ENCODE results near the gene RBM28. TPM values are rescaled to one million over a fixed set of nuclear protein-coding genes. Genes with fewer than 3 reads are reported as not detected.

Gene RBM28
- total and polyA plus RNA-seq, 10 of the 15 experiments (the other 5 are each of a cell fraction or from before 2014, with no cell fraction given) = 14.3 to 50.4 (median 32.8) TPM

- in situ Hi-C loops (cut with MboI) (no loop called here), intact Hi-C loops (cut with micrococcal nuclease; ENCODE audit: unreplicated experiment) (no loop called here)
- 95% methylated on average over 4 of the region's 4 CpGs for WGBS (ENCODE audit: insufficient coverage, insufficient replicate concordance, low lambda C conversion rate, missing lambda C conversion rate)
- no peak overlapping the region for H2AFZ ChIP-seq (ENCODE audit: control insufficient read depth, low read depth, low read length)
- H3K27ac ChIP-seq (ENCODE audit: control insufficient read depth, insufficient read depth) = no peak overlapping the region
- no peaks in the 10 kb centered on the region for H3K79me2 ChIP-seq (ENCODE audit: control insufficient read depth, insufficient read depth, low read length)
- DNase-seq (ENCODE audit: low read depth, low spot score) (no peak), ATAC-seq (no peak), FAIRE-seq (no peak)
- no TSS peak for BruUV-seq (replicated peaks)
- ChIA-PET RAD21 (ENCODE audit: unreplicated experiment) (no interaction called here), SMC1A (ENCODE audit: uncharacterized antibody, unreplicated experiment) (no interaction called here), POLR2A (no interaction called here), CTCF (no interaction called here)
- H4K20me1 ChIP-seq (ENCODE audit: control insufficient read depth, insufficient read depth) = no peaks in the 10 kb centered on the region
- no peak overlapping the region for H3K4me3 ChIP-seq
- H3K27me3 ChIP-seq (replicated peaks in 1 of 2; ENCODE audit: control insufficient read depth in 2 of 2, insufficient read depth in 2 of 2, low read length in 1 of 2) = no peaks in the 10 kb centered on the region
- H3K4me2 ChIP-seq (ENCODE audit: control insufficient read depth, insufficient read depth) = no peak overlapping the region
- H3K9me3 ChIP-seq (replicated peaks; ENCODE audit: control insufficient read depth, insufficient read depth, low read length) = no peaks in the 10 kb centered on the region; the same call in 2 of the 3 replicates
- H3K4me1 ChIP-seq (ENCODE audit: control insufficient read depth, insufficient read depth, low read length) = no peaks in the 10 kb centered on the region
- H3K36me3 ChIP-seq (ENCODE audit: control insufficient read depth in 2 of 2, insufficient read depth in 2 of 2, low read length in 1 of 2) = no peaks in the 10 kb centered on the region
- H3K9ac ChIP-seq (ENCODE audit: control insufficient read depth, insufficient read depth, low read length) = no peak overlapping the region
- TF ChIP-seq BHLHE40 (IDR thresholded peaks at IDR 0.05; ENCODE audit: borderline replicate concordance in 1 of 2, low read depth in 2 of 2, low read length in 1 of 2) (no peak), PAX8 (IDR thresholded peaks at IDR 0.05) (no peak), ZBED1 (IDR thresholded peaks at IDR 0.05; ENCODE audit: borderline replicate concordance) (no peak), HDAC6 (IDR thresholded peaks at IDR 0.05; ENCODE audit: unreplicated experiment) (no peak), EP300 (IDR thresholded peaks at IDR 0.05; ENCODE audit: borderline replicate concordance in 1 of 2, control insufficient read depth in 1 of 2, low read depth in 2 of 2, low read length in 2 of 2) (no peak), SMAD5 (IDR thresholded peaks at IDR 0.05; ENCODE audit: low read depth) (no peak), ETV6 (conservative IDR thresholded peaks at IDR 0.05 in 1 of 2, IDR thresholded peaks at IDR 0.05 in 1 of 2; ENCODE audit: borderline replicate concordance in 1 of 2, low read depth in 1 of 2) (no peak), MYC (IDR thresholded peaks at IDR 0.05; ENCODE audit: insufficient read depth, insufficient read length, insufficient replicate concordance, low read length, severe bottlenecking) (no peak), FOXK2 (IDR thresholded peaks at IDR 0.05) (no peak), SUZ12 (IDR thresholded peaks at IDR 0.05; ENCODE audit: unreplicated experiment) (no peak), CBX5 (IDR thresholded peaks at IDR 0.05; ENCODE audit: low read depth) (no peak), RCOR1 (conservative IDR thresholded peaks at IDR 0.05; ENCODE audit: low read depth, low read length) (no peak), IKZF1 (conservative IDR thresholded peaks at IDR 0.05) (no peak), STAT3 (IDR thresholded peaks at IDR 0.05; ENCODE audit: low read depth, low read length) (no peak), RFX5 (IDR thresholded peaks at IDR 0.05; ENCODE audit: low read depth, low read length) (no peak)
- TF ChIP-seq, protein P1, sequence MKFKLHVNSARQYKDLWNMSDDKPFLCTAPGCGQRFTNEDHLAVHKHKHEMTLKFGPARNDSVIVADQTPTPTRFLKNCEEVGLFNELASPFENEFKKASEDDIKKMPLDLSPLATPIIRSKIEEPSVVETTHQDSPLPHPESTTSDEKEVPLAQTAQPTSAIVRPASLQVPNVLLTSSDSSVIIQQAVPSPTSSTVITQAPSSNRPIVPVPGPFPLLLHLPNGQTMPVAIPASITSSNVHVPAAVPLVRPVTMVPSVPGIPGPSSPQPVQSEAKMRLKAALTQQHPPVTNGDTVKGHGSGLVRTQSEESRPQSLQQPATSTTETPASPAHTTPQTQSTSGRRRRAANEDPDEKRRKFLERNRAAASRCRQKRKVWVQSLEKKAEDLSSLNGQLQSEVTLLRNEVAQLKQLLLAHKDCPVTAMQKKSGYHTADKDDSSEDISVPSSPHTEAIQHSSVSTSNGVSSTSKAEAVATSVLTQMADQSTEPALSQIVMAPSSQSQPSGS (IDR thresholded peaks at IDR 0.05; ENCODE audit: low read length) = no peak
- TF ChIP-seq, protein P2, sequence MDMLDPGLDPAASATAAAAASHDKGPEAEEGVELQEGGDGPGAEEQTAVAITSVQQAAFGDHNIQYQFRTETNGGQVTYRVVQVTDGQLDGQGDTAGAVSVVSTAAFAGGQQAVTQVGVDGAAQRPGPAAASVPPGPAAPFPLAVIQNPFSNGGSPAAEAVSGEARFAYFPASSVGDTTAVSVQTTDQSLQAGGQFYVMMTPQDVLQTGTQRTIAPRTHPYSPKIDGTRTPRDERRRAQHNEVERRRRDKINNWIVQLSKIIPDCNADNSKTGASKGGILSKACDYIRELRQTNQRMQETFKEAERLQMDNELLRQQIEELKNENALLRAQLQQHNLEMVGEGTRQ (IDR thresholded peaks at IDR 0.05; ENCODE audit: borderline replicate concordance, low read depth, low read length) = no peak
- TF ChIP-seq, protein P3, sequence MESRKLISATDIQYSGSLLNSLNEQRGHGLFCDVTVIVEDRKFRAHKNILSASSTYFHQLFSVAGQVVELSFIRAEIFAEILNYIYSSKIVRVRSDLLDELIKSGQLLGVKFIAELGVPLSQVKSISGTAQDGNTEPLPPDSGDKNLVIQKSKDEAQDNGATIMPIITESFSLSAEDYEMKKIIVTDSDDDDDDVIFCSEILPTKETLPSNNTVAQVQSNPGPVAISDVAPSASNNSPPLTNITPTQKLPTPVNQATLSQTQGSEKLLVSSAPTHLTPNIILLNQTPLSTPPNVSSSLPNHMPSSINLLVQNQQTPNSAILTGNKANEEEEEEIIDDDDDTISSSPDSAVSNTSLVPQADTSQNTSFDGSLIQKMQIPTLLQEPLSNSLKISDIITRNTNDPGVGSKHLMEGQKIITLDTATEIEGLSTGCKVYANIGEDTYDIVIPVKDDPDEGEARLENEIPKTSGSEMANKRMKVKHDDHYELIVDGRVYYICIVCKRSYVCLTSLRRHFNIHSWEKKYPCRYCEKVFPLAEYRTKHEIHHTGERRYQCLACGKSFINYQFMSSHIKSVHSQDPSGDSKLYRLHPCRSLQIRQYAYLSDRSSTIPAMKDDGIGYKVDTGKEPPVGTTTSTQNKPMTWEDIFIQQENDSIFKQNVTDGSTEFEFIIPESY (IDR thresholded peaks at IDR 0.05) = no peak
These were observed 56.2 kb downstream of the RBM28 start for GRCh38 chr7:128287556-128287955.
